Trophoblast cell (in vitro differentiated cells and primary cell): ENCODE results near the gene CCDC157.

Source experiments
- DNase-seq, 2 donors: peaks; one replicate each; pipeline ENCODE4 v3.0.0-alpha.2; 2016
- H2AFZ ChIP-seq: 2 replicates; pipeline ENCODE4 v1.6.1; 2013; ENCODE audit warnings: low read length, moderate library complexity, mild to moderate bottlenecking; ENCODE audit not compliant: insufficient read depth, poor library complexity
- H2AK5ac ChIP-seq: 2 replicates; pipeline ENCODE4 v1.6.1; 2013; ENCODE audit warnings: mild to moderate bottlenecking, low read length
- H2BK120ac ChIP-seq: 2 replicates; pipeline ENCODE4 v1.6.1; 2013; ENCODE audit warnings: low read length, mild to moderate bottlenecking, moderate library complexity; ENCODE audit not compliant: insufficient read depth, poor library complexity
- H2BK12ac ChIP-seq: 2 replicates; pipeline ENCODE4 v1.6.1; 2013; ENCODE audit warnings: mild to moderate bottlenecking, low read length, moderate library complexity
- H2BK5ac ChIP-seq: 2 replicates; pipeline ENCODE4 v1.6.1; 2013; ENCODE audit warnings: low read length, low read depth, moderate library complexity, mild to moderate bottlenecking; ENCODE audit not compliant: poor library complexity
- H3K14ac ChIP-seq: 2 replicates; pipeline ENCODE4 v1.6.1; 2013; ENCODE audit warnings: mild to moderate bottlenecking, low read length
- H3K18ac ChIP-seq: 2 replicates; pipeline ENCODE4 v1.6.1; 2013; ENCODE audit warnings: mild to moderate bottlenecking, low read length
- H3K23ac ChIP-seq: 2 replicates; pipeline ENCODE4 v1.6.1; 2013; ENCODE audit warnings: low read length
- H3K27ac ChIP-seq: 2 replicates; pipeline ENCODE4 v1.5.1; 2013; ENCODE audit warnings: low read depth, mild to moderate bottlenecking, inconsistent platforms, low read length, moderate library complexity
- H3K27me3 ChIP-seq: 2 replicates; pipeline ENCODE4 v1.6.1; 2013; ENCODE audit warnings: inconsistent platforms, mild to moderate bottlenecking, low read length, moderate library complexity; ENCODE audit not compliant: insufficient read depth
- H3K36me3 ChIP-seq, 2 experiments: 1 replicate in 1 of 2; 2 replicates in 1 of 2; pipeline ENCODE4 v1.6.1; 2013; ENCODE audit warnings: low read length in 2 of 2, mild to moderate bottlenecking in 2 of 2, moderate library complexity in 1 of 2; ENCODE audit not compliant: insufficient read depth in 2 of 2, control insufficient read depth in 1 of 2
- H3K4ac ChIP-seq: 2 replicates; pipeline ENCODE4 v1.6.1; 2013; ENCODE audit warnings: low read depth, mild to moderate bottlenecking, low read length, moderate library complexity
- H3K4me1 ChIP-seq, 2 experiments: 1 replicate in 1 of 2; 2 replicates in 1 of 2; pipeline ENCODE4 v1.6.1; 2013; ENCODE audit warnings: low read length in 2 of 2, mild to moderate bottlenecking in 2 of 2, moderate library complexity in 1 of 2; ENCODE audit not compliant: insufficient read depth in 2 of 2, control insufficient read depth in 1 of 2
- H3K4me2 ChIP-seq: 2 replicates; pipeline ENCODE4 v1.6.1; 2013; ENCODE audit warnings: inconsistent platforms, mild to moderate bottlenecking, low read length, moderate library complexity
- H3K4me3 ChIP-seq: 2 replicates; pipeline ENCODE4 v1.5.1; 2013; ENCODE audit warnings: mild to moderate bottlenecking, low read depth, low read length, inconsistent platforms
- H3K79me1 ChIP-seq: one replicate; pipeline ENCODE4 v1.6.1; 2013; ENCODE audit warnings: low read length
- H3K79me2 ChIP-seq: 2 replicates; pipeline ENCODE4 v1.6.1; 2013; ENCODE audit warnings: low read length, mild to moderate bottlenecking; ENCODE audit not compliant: control insufficient read depth, insufficient read depth, poor library complexity
- H3K9ac ChIP-seq: 2 replicates; pipeline ENCODE4 v1.6.1; 2013; ENCODE audit warnings: mild to moderate bottlenecking, low read length
- H3K9me3 ChIP-seq: 2 replicates; pipeline ENCODE4 v1.6.1; 2013; ENCODE audit warnings: low read depth, mild to moderate bottlenecking, control low read depth, inconsistent platforms, low read length; ENCODE audit not compliant: insufficient read depth
- H4K12ac ChIP-seq: 2 replicates; pipeline ENCODE4 v1.6.1; 2013; ENCODE audit warnings: low read depth, mild to moderate bottlenecking, low read length, moderate library complexity
- H4K8ac ChIP-seq: 2 replicates; pipeline ENCODE4 v1.6.1; 2013; ENCODE audit warnings: low read depth, mild to moderate bottlenecking, low read length, moderate library complexity
- H4K91ac ChIP-seq: one replicate; pipeline ENCODE4 v1.6.1; 2013; ENCODE audit warnings: low read depth, mild to moderate bottlenecking, low read length, moderate library complexity
- WGBS: extraction: QIAGEN DNeasy Blood & Tissue Kit; methylation state at CpG from one replicate; pipeline ENCODE4 v1.1.7; 2013; ENCODE audit warnings: missing lambda C conversion rate; ENCODE audit not compliant: insufficient read length, insufficient coverage; ENCODE audit errors: extremely low coverage; 5-methylcytosine and 5-hydroxymethylcytosine counted together

The CCDC157 gene

DNA sequence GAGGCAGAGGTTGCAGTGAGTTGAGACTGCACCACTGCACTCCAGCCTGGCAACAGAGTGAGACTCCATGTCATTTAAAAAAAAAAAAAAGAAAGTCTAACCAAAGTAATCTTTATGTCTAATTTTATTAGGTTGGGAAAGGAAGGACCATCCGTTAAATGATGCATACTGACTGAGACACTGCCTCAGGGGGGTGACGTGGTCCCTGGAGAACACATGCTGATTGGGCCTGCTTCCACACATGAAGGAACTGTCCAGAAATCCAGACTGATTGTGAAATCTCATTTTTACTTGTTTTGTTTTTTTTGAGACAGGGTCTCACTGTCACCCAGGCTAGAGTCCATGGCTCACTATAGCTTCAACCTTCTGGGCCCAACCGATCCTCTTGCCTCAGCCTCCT lies 5.6 kb upstream of the CCDC157 start:
- H3K9ac ChIP-seq, result no peak overlapping the region
- H3K79me1 ChIP-seq, result peaks cover 2% of the 10 kb centered on the region
- DNase-seq, result peak in 1 of 2 donors; percentile 18
- H3K79me2 ChIP-seq, result peaks cover 14% of the 10 kb centered on the region
- no peak overlapping the region for H2AFZ ChIP-seq
- H4K12ac ChIP-seq, result no peak overlapping the region
- peaks cover 2 to 8% of the 10 kb centered on the region in 2 experiments for H3K4me1 ChIP-seq
- H3K9me3 ChIP-seq, result no peaks in the 10 kb centered on the region
- no peak overlapping the region for H2AK5ac ChIP-seq
- no peak overlapping the region for H3K4me2 ChIP-seq
- H3K36me3 ChIP-seq, result peaks cover 30 to 53% of the 10 kb centered on the region in 2 experiments
- WGBS, result no CpG with 5 or more reads among the region's 3 CpGs
- H2BK120ac ChIP-seq, result no peak overlapping the region
- H3K18ac ChIP-seq, result no peak overlapping the region
- no peak overlapping the region for H2BK5ac ChIP-seq
- H3K4me3 ChIP-seq, result no peak overlapping the region
- no peaks in the 10 kb centered on the region for H3K27me3 ChIP-seq
- H4K91ac ChIP-seq, result no peak overlapping the region
- no peak overlapping the region for H3K27ac ChIP-seq
- no peak overlapping the region for H3K23ac ChIP-seq
- no peak overlapping the region for H2BK12ac ChIP-seq
- H3K14ac ChIP-seq, result no peak overlapping the region
- no peak overlapping the region for H4K8ac ChIP-seq
- H3K4ac ChIP-seq, result peak overlapping the region; percentile 6

DNA sequence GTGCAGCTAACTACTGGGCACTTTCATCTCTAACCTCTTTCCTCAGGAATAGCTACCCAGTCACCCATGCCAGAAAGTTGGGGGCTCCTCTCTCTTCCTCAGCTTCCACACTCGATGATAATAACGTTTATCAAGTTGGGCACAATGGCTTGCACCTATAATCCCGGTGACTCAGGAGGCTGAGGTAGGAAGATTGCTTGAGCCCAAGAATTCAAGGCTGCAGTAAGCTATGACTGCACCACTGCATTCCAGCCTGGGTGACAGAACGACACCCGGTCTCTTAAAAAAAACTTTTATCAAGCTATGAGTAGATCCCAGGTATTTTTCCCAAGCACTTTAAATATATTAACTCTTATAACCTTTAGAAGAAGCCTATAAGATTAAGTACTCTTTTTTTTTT lies 2.2 kb upstream of the CCDC157 start:
- Histone ChIP-seq H3K4me3 (no peak overlapping the region), H3K4me2 (no peak overlapping the region), H3K27ac (no peak overlapping the region), H3K4me1 (peaks cover 2 to 8% of the 10 kb centered on the region in 2 experiments), H3K9ac (no peak overlapping the region), H4K8ac (no peak overlapping the region), H3K79me2 (peaks cover 18% of the 10 kb centered on the region), H2BK12ac (no peak overlapping the region), H3K36me3 (peaks cover 14 to 31% of the 10 kb centered on the region in 2 experiments), H4K12ac (no peak overlapping the region), H3K23ac (no peak overlapping the region), H3K9me3 (no peaks in the 10 kb centered on the region), H2BK120ac (no peak overlapping the region), H4K91ac (no peak overlapping the region), H3K14ac (no peak overlapping the region), H3K27me3 (no peaks in the 10 kb centered on the region), H2AK5ac (no peak overlapping the region), H3K4ac (peak overlapping the region; percentile 41), H3K18ac (no peak overlapping the region), H3K79me1 (peaks cover 11% of the 10 kb centered on the region), H2AFZ (no peak overlapping the region), H2BK5ac (no peak overlapping the region)
- no CpG with 5 or more reads among the region's 5 CpGs for WGBS
- DNase-seq, result peak in 1 of 2 donors; percentile 25

DNA sequence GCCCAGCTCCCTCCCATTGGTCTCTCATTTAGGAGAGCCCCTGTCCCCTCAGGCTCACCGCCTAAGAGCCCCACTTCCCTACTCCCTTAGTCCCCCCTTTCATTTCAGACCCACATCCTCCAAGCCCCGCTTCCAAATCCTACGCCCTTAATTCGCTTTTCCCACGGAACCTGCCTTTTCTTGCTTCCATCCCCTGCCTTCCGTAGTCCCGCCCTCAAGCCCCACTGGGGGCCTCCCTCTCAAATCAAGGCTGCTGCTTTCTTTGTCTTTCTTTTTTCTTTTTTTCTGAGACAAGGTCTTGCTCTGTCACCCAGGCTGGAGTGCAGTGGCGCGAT lies 396 bp downstream of the CCDC157 start:
- H3K27me3 ChIP-seq, result no peaks in the 10 kb centered on the region
- WGBS, result no CpG with 5 or more reads among the region's 9 CpGs
- peak overlapping the region; percentile 89 for H3K4me2 ChIP-seq
- DNase-seq, result no peak
- H2AFZ ChIP-seq, result peak overlapping the region; percentile 93
- peak overlapping the region; percentile 15 for H2BK120ac ChIP-seq
- H4K12ac ChIP-seq, result peak overlapping the region; percentile 16
- peaks cover 18% of the 10 kb centered on the region for H3K79me2 ChIP-seq
- H3K14ac ChIP-seq, result no peak overlapping the region
- H3K18ac ChIP-seq, result no peak overlapping the region
- peak overlapping the region; percentile 100 for H3K4me3 ChIP-seq
- H3K4me1 ChIP-seq, result peaks cover 2 to 8% of the 10 kb centered on the region in 2 experiments
- no peaks in the 10 kb centered on the region for H3K9me3 ChIP-seq
- no peak overlapping the region for H2BK12ac ChIP-seq
- peak overlapping the region; percentile 31 for H4K91ac ChIP-seq
- H3K9ac ChIP-seq, result peak overlapping the region; percentile 17
- H3K27ac ChIP-seq, result no peak overlapping the region
- H2BK5ac ChIP-seq, result no peak overlapping the region
- peak overlapping the region; percentile 79 for H4K8ac ChIP-seq
- H3K79me1 ChIP-seq, result peaks cover 11% of the 10 kb centered on the region
- peaks cover 5 to 12% of the 10 kb centered on the region in 2 experiments for H3K36me3 ChIP-seq
- no peak overlapping the region for H2AK5ac ChIP-seq
- peak overlapping the region; percentile 25 for H3K4ac ChIP-seq
- H3K23ac ChIP-seq, result no peak overlapping the region

DNA sequence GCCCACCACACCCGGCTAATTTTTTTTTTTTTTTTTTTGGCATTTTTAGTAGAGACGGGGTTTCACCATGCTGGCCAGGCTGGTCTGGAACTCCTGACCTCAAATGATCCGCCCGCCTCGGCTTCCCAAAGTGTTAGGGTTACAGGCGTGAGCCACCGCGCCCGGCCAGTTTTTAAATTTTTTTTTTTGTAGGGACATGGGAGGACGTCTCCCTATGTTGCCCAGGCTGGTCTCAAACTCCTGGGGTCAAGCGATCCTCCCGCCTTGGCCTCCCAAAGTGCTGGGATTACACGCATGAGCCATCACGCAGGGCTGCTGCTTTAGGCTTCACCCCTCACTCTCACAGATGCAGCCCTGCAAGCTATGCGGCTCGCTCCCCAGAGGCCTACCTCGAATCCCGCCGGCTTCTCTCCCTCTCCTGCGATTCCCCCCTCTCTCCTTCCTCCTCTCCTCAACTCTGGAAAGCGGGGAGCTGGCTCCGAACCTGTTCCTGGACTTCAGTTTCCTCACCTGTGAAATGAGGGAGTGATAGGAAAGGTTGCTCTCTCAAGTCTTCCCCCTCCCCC lies 926 bp downstream of the CCDC157 start:
- H3K4ac ChIP-seq, result no peak overlapping the region
- no peak overlapping the region for H3K4me2 ChIP-seq
- no peak overlapping the region for H2BK5ac ChIP-seq
- H3K36me3 ChIP-seq, result peaks cover under 1 to 6% of the 10 kb centered on the region in 2 experiments
- H3K27me3 ChIP-seq, result no peaks in the 10 kb centered on the region
- no peaks in the 10 kb centered on the region for H3K9me3 ChIP-seq
- H3K9ac ChIP-seq, result no peak overlapping the region
- no peak overlapping the region for H2BK12ac ChIP-seq
- H3K27ac ChIP-seq, result no peak overlapping the region
- no peak overlapping the region for H4K91ac ChIP-seq
- peaks cover 2 to 8% of the 10 kb centered on the region in 2 experiments for H3K4me1 ChIP-seq
- no peak overlapping the region for H4K8ac ChIP-seq
- peaks cover 18% of the 10 kb centered on the region for H3K79me2 ChIP-seq
- peaks cover 11% of the 10 kb centered on the region for H3K79me1 ChIP-seq
- WGBS, result no CpG with 5 or more reads among the region's 22 CpGs
- H3K14ac ChIP-seq, result no peak overlapping the region
- H4K12ac ChIP-seq, result no peak overlapping the region
- DNase-seq, result no peak
- H2BK120ac ChIP-seq, result no peak overlapping the region
- H3K4me3 ChIP-seq, result no peak overlapping the region
- no peak overlapping the region for H3K23ac ChIP-seq
- no peak overlapping the region for H2AFZ ChIP-seq
- no peak overlapping the region for H2AK5ac ChIP-seq
- H3K18ac ChIP-seq, result no peak overlapping the region
